Skin of body (tissue), 2 donors: ENCODE results near the gene PCSK4. TPM values are rescaled to one million over a fixed set of nuclear protein-coding genes. Genes with fewer than 3 reads are reported as not detected.
"Not testable (repeated sequence)": the region's sequence is repeated elsewhere in the genome, so short reads cannot be mapped to it uniquely, and the experiment has no call there.

Experiments
- DNase-seq: peaks from one replicate; lab custom pipeline; 2025; lab: John Stamatoyannopoulos, UW
- total RNA-seq: library from RNA; depleted of rRNA; stranded (reverse); fragments of >200 nt; gene quantifications from one replicate; pipeline ENCODE4 v1.2.3, GENCODE V29; 2014

Gene PCSK4
- total RNA-seq, 1 donor from 2014 or later: 0.59 TPM

- no peak for DNase-seq
Measured at GRCh38 chr19:1487576-1488281, 2.4 kb downstream of the PCSK4 start.

GRCh38 chr19:1486720-1487575 lies 3.2 kb downstream of the PCSK4 start:
- DNase-seq: no peak

GRCh38 chr19:1483979-1484428 lies 6.1 kb downstream of the PCSK4 start:
- DNase-seq: no peak

GRCh38 chr19:1483131-1483978 lies 6.8 kb downstream of the PCSK4 start:
- no peak for DNase-seq

GRCh38 chr19:1482361-1483130 lies 7.6 kb downstream of the PCSK4 start:
- no peak for DNase-seq

GRCh38 chr19:1481893-1482360 lies 8.2 kb downstream of the PCSK4 start:
- DNase-seq: no peak

GRCh38 chr19:1481224-1481892 lies 8.8 kb downstream of the PCSK4 start:
- DNase-seq: no peak

- peak; percentile 84 for DNase-seq
Measured at GRCh38 chr19:1478934-1479707, 11.0 kb downstream of the PCSK4 start, which contains the start of gene C19orf25. Gene C19orf25 (minus strand): TSS chr19:1479215. CDS start chr19:1478903, 312 bp downstream.

GRCh38 chr19:1477056-1477455 lies 13.1 kb downstream of the PCSK4 start:
- DNase-seq: not testable (repeated sequence)

GRCh38 chr19:1475751-1476437 lies 14.3 kb downstream of the PCSK4 start:
- no peak for DNase-seq

- DNase-seq: no peak
Measured at GRCh38 chr19:1474765-1475351, 15.3 kb downstream of the PCSK4 start.

GRCh38 chr19:1474011-1474764 lies 16.0 kb downstream of the PCSK4 start:
- DNase-seq: no peak

GRCh38 chr19:1473085-1473851 lies 16.9 kb downstream of the PCSK4 start:
- no peak for DNase-seq

GRCh38 chr19:1472231-1473084 lies 17.7 kb downstream of the PCSK4 start:
- no peak for DNase-seq

GRCh38 chr19:1471515-1472160 lies 18.5 kb downstream of the PCSK4 start:
- no peak for DNase-seq
